Thoracic aorta endothelial cell (primary cell): ENCODE results near the gene RBL2. TPM values are rescaled to one million over a fixed set of nuclear protein-coding genes. Genes with fewer than 3 reads are reported as not detected.

Experiments
- small RNA-seq: library from RNA; depleted of rRNA; stranded (forward); fragments of <200 nt; gene quantifications from one replicate; pipeline ENCODE3, GENCODE V24; 2012
- total RNA-seq: library from RNA; depleted of rRNA; stranded (reverse); fragments of >200 nt; gene quantifications from 2 replicates; pipeline ENCODE4 v1.2.3, GENCODE V29; 2012

RBL2 gene, protein sequence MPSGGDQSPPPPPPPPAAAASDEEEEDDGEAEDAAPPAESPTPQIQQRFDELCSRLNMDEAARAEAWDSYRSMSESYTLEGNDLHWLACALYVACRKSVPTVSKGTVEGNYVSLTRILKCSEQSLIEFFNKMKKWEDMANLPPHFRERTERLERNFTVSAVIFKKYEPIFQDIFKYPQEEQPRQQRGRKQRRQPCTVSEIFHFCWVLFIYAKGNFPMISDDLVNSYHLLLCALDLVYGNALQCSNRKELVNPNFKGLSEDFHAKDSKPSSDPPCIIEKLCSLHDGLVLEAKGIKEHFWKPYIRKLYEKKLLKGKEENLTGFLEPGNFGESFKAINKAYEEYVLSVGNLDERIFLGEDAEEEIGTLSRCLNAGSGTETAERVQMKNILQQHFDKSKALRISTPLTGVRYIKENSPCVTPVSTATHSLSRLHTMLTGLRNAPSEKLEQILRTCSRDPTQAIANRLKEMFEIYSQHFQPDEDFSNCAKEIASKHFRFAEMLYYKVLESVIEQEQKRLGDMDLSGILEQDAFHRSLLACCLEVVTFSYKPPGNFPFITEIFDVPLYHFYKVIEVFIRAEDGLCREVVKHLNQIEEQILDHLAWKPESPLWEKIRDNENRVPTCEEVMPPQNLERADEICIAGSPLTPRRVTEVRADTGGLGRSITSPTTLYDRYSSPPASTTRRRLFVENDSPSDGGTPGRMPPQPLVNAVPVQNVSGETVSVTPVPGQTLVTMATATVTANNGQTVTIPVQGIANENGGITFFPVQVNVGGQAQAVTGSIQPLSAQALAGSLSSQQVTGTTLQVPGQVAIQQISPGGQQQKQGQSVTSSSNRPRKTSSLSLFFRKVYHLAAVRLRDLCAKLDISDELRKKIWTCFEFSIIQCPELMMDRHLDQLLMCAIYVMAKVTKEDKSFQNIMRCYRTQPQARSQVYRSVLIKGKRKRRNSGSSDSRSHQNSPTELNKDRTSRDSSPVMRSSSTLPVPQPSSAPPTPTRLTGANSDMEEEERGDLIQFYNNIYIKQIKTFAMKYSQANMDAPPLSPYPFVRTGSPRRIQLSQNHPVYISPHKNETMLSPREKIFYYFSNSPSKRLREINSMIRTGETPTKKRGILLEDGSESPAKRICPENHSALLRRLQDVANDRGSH
- total RNA-seq = 59.8 and 67.8 TPM in 2 replicates

DNA sequence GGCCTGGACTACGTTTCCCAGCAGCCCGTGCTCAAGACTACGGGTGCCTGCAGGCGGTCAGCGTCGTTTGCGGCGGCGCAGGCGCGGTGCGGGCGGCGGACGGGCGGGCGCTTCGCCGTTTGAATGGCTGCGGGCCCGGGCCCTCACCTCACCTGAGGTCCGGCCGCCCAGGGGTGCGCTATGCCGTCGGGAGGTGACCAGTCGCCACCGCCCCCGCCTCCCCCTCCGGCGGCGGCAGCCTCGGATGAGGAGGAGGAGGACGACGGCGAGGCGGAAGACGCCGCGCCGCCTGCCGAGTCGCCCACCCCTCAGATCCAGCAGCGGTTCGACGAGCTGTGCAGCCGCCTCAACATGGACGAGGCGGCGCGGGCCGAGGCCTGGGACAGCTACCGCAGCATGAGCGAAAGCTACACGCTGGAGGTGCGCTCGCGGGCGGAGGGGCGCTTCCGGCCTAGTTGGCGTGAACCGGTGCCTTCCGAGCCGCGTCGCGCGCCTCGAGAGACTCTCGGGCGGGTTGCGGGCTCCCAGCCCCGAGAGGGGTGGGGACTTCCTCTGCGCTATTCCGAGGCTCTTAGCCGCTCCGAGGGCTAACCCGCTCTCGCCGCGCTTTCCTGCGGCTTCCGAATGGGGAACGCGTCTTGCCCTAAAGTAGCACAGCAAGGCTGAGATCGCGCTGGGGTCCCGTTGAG is at the start of gene RBL2:
Gene RBL2, plus strand, starts transcription at position 95 of the 689 bp plus-strand sequence. Its CDS starts 86 bp downstream, at position 181.

GRCh38 chr16:53502331-53503269 is 68.3 kb downstream of the RBL2 start, which contains the start of gene AKTIP:
Gene AKTIP, minus strand, starts transcription at chr16:53503209. Its CDS starts 2,950 bp downstream, at chr16:53500259.

Small RNA genes lying within 50 kb of the gene (small RNA-seq; reads per million reads assigned to genes)
- not detected for gene RNU6-1153P

Other genes starting within 250 kb of the RBL2 start
- gene AKTIP, start 68.7 kb downstream of the RBL2 start, total RNA-seq = 33.4 and 35.6 TPM in 2 replicates